K562 (cell line): ENCODE results near the gene PPM1H. TPM values are rescaled to one million over a fixed set of nuclear protein-coding genes. Genes with fewer than 3 reads are reported as not detected.

Experiments
- CTCF ChIP-seq, 3 experiments: IDR thresholded peaks in 2 of 3; conservative IDR thresholded peaks in 1 of 3; 2 replicates each; pipeline ENCODE4 v1.5.1; 2011 to 2012; ENCODE audit warnings: low read length in 3 of 3, mild to moderate bottlenecking in 3 of 3, control low read depth in 2 of 3, improper control_type of control experiment in 1 of 3, inconsistent platforms in 1 of 3, low read depth in 1 of 3, mixed read lengths in 1 of 3, moderate library complexity in 1 of 3; ENCODE audit not compliant: insufficient read depth in 2 of 3
- HES1 ChIP-seq: fragments of 450-650 bp; IDR thresholded peaks from 2 replicates; pipeline ENCODE4 v1.6.1; 2016; ENCODE audit warnings: low read depth, mild to moderate bottlenecking, moderate library complexity
- MAFG ChIP-seq: fragments of 450-650 bp; conservative IDR thresholded peaks from 2 replicates; pipeline ENCODE4 v1.6.1; 2016; ENCODE audit warnings: missing genetic modification characterization, missing compliant biosample characterization
- PYGO2 ChIP-seq: fragments of 450-650 bp; IDR thresholded peaks from 2 replicates; pipeline ENCODE4 v1.6.1; 2016; ENCODE audit warnings: mild to moderate bottlenecking, missing genetic modification characterization, moderate library complexity, missing compliant biosample characterization
- REST ChIP-seq, 2 experiments: fragments of 450-650 bp; formaldehyde crosslinking in 1 of 2; IDR thresholded peaks; 2 replicates each; pipeline versions ENCODE4 v1.4.0 to v1.6.1; 2014 to 2020; ENCODE audit warnings: mild to moderate bottlenecking in 2 of 2, borderline replicate concordance in 1 of 2, low read depth in 1 of 2
- RNF219 ChIP-seq: fragments of 250-450 bp; sonication (Bioruptor Pico); IDR thresholded peaks from 2 replicates; pipeline ENCODE4 v1.5.0; 2022; ENCODE audit warnings: mild to moderate bottlenecking
- XRCC4 ChIP-seq: IDR thresholded peaks from one replicate; pipeline ENCODE4 v1.6.1; 2011; ENCODE audit not compliant: insufficient read depth, insufficient read length; ENCODE audit errors: extremely low read depth
- ZFX ChIP-seq: sonication (generic); formaldehyde crosslinking; IDR thresholded peaks from 2 replicates; pipeline ENCODE4 v1.8.0; 2022; ENCODE audit warnings: mild to moderate bottlenecking, missing genetic modification reagents, moderate library complexity
- ZNF445 ChIP-seq: fragments of 250-450 bp; sonication (Bioruptor Pico); IDR thresholded peaks from 2 replicates; pipeline ENCODE4 v1.4.0; 2020; ENCODE audit warnings: low read depth, mild to moderate bottlenecking, moderate library complexity
- polyA plus RNA-seq, 8 experiments: library from polyadenylated mRNA; depleted of rRNA in 4 of 8; stranded (reverse) in 5 of 8; unstranded in 3 of 8; fragments of >200 nt; fragmentation: Nextera tagmentation in 2 of 8; fragmentation: Illumina TruSeq in 1 of 8; extraction: Ambion mirVana in 2 of 8; extraction: Trizol in 1 of 8; gene quantifications; 2 replicates each; pipeline versions ENCODE4 v1.2.1 to v1.2.3, GENCODE V29; 2011 to 2014; ENCODE audit warnings: inconsistent platforms in 1 of 8, missing spikeins in 1 of 8
- total RNA-seq, 7 experiments: library from RNA; depleted of rRNA in 6 of 7; stranded (reverse); fragments of >200 nt in 6 of 7; fragmentation: Illumina TruSeq in 2 of 7; extraction: Trizol in 2 of 7; gene quantifications; 2 replicates each; pipeline versions ENCODE4 v1.2.1 to v1.2.3, GENCODE V29; 2011 to 2021; ENCODE audit warnings: low replicate concordance in 1 of 7

The PPM1H gene
- total and polyA plus RNA-seq, 9 of the 15 experiments (the other 6 are each of a cell fraction or from before 2014, with no cell fraction given), result 5.3 to 29.3 (median 11.3) TPM

GRCh38 chr12:62799126-62799736, 135.7 kb downstream of the PPM1H start (continued):
- TF ChIP-seq ZFX (CRISPR knock-in tag) (no peak), ZNF445 (no peak), MAFG (no peak), PYGO2 (tag) (no peak), XRCC4 (no peak), CTCF (IDR thresholded peaks at IDR 0.05 in 2 of 3, conservative IDR thresholded peaks at IDR 0.05 in 1 of 3; ENCODE audit: insufficient read depth in 2 of 3, low read depth in 1 of 3, low read length in 3 of 3) (peak; percentile 79 to 86 (median 84)), HES1 (no peak), RNF219 (no peak), REST (IDR thresholded peaks at IDR 0.05; ENCODE audit: borderline replicate concordance) (peak; percentile 54; the same call in 1 of the 2 replicates), REST (CRISPR knock-in tag; IDR thresholded peaks at IDR 0.05; ENCODE audit: low read depth) (no peak)
